Sigmoid colon (tissue), 7 donors: ENCODE data around the gene RAB37. TPM values are rescaled to one million over a fixed set of nuclear protein-coding genes. Genes with fewer than 3 reads are reported as not detected.

ENCODE experiments used
- DNase-seq: peaks from one replicate; pipeline ENCODE4 v3.0.0-alpha.2; 2019
- H3K27ac ChIP-seq, 4 donors: fragments of 200-600 bp; sonication (generic); one replicate each; pipeline ENCODE4 v1.5.1; 2016 to 2019; ENCODE audit warnings: mild to moderate bottlenecking in 1 of 4
- H3K27me3 ChIP-seq, 3 donors: fragments of 200-600 bp; sonication (generic); one replicate each; pipeline ENCODE4 v1.5.1; 2019; ENCODE audit warnings: mild to moderate bottlenecking in 1 of 3
- H3K36me3 ChIP-seq, 4 donors: fragments of 200-600 bp; sonication (generic); one replicate each; pipeline ENCODE4 v1.5.1; 2016 to 2019
- H3K4me1 ChIP-seq, 4 donors: fragments of 200-600 bp; sonication (generic); one replicate each; pipeline ENCODE4 v1.5.1; 2017 to 2019
- H3K4me3 ChIP-seq, 4 donors: fragments of 200-600 bp; sonication (generic); one replicate each; pipeline ENCODE4 v1.5.1; 2017 to 2019; ENCODE audit warnings: mild to moderate bottlenecking in 2 of 4, moderate library complexity in 1 of 4
- H3K9me3 ChIP-seq, 4 donors: fragments of 200-600 bp in 3 of 4; sonication (generic) in 3 of 4; one replicate each; pipeline versions ENCODE4 v1.5.1 to v1.6.1; 2013 to 2019
- EP300 ChIP-seq, 4 donors: sonication (generic); formaldehyde crosslinking; IDR thresholded peaks; one replicate each; pipeline ENCODE4 v1.6.1; 2017; ENCODE audit warnings: antibody characterized with exemption in 4 of 4
- POLR2A ChIP-seq, 2 donors: fragments of 450-650 bp; IDR thresholded peaks; one replicate each; pipeline ENCODE4 v1.6.1; 2016; ENCODE audit warnings: antibody characterized with exemption in 2 of 2, mild to moderate bottlenecking in 2 of 2, moderate library complexity in 2 of 2
- POLR2AphosphoS5 ChIP-seq, 4 donors: sonication (generic); formaldehyde crosslinking; IDR thresholded peaks; one replicate each; pipeline ENCODE4 v1.6.1; 2017; ENCODE audit warnings: antibody characterized with exemption in 4 of 4
- WGBS, 2 donors: extraction: QIAGEN DNeasy Blood & Tissue Kit; methylation state at CpG; one replicate each; pipeline ENCODE4 v1.1.7; 2013; 5-methylcytosine and 5-hydroxymethylcytosine counted together
- intact Hi-C: fragments of 100-400 bp; cut with DNase I; formaldehyde crosslinking; loops from one replicate; pipeline ENCODE4 v1.15.1; 2023
- polyA plus RNA-seq, 3 donors: library from polyadenylated mRNA; stranded (reverse); fragments of 200-250 nt; gene quantifications; one replicate each; pipeline ENCODE4 v1.2.3, GENCODE V29; 2013
- total RNA-seq, 4 donors: library from RNA; depleted of rRNA; stranded (reverse); fragments of >200 nt; gene quantifications; one replicate each; pipeline ENCODE4 v1.1.0, GENCODE V29; 2016
- TF ChIP-seq, protein P1 (sequence below), 4 experiments: fragments of 450-650 bp in 3 of 4; fragments of 200-600 bp in 1 of 4; IDR thresholded peaks; one replicate each; pipeline ENCODE4 v1.5.1; 2016 to 2019; ENCODE audit warnings: antibody characterized with exemption in 4 of 4, mild to moderate bottlenecking in 3 of 4, moderate library complexity in 2 of 4
- donor health status: healthy with polysubstance abuse.
- donor health status: Bipolar disorder and iron deficiency.
- donor health status: healthy.

Gene RAB37
- total and polyA plus RNA-seq, 7 donors: 0.54 to 28.8 (median 4.1) TPM

DNA sequence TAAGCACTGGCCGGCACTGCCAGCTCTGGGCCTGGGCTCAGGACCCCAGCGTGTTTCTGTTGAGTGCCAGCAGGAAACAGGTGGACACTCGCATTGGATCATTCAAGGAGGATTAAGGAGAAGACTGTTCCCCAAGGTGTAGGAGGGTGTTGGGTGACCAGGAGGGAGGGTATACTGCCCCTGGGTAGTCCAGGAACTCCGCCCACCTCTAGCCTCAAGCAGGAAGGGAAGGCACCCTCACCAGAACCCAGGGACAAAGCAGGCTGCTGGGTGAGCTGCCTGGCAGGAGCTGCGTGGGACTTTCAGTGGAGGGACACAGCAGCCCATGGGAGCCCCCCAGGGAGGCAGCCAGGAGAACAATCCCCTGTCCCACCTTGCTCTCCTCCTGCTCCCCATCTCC is 7.7 kb upstream of the RAB37 start:
- intact Hi-C loops: no loop called here
- no peak for DNase-seq
- H3K9me3 ChIP-seq: no peaks in the 10 kb centered on the region
- H3K4me3 ChIP-seq: no peak overlapping the region
- no peak overlapping the region for H3K27ac ChIP-seq
- H3K36me3 ChIP-seq: no peaks in the 10 kb centered on the region
- TF ChIP-seq, protein P1, sequence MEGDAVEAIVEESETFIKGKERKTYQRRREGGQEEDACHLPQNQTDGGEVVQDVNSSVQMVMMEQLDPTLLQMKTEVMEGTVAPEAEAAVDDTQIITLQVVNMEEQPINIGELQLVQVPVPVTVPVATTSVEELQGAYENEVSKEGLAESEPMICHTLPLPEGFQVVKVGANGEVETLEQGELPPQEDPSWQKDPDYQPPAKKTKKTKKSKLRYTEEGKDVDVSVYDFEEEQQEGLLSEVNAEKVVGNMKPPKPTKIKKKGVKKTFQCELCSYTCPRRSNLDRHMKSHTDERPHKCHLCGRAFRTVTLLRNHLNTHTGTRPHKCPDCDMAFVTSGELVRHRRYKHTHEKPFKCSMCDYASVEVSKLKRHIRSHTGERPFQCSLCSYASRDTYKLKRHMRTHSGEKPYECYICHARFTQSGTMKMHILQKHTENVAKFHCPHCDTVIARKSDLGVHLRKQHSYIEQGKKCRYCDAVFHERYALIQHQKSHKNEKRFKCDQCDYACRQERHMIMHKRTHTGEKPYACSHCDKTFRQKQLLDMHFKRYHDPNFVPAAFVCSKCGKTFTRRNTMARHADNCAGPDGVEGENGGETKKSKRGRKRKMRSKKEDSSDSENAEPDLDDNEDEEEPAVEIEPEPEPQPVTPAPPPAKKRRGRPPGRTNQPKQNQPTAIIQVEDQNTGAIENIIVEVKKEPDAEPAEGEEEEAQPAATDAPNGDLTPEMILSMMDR (IDR thresholded peaks at IDR 0.05): no peak
- TF ChIP-seq POLR2A (IDR thresholded peaks at IDR 0.05) (no peak), EP300 (IDR thresholded peaks at IDR 0.05) (no peak), POLR2AphosphoS5 (IDR thresholded peaks at IDR 0.05) (no peak)
- peaks cover 0 to 40% (median 9%) of the 10 kb centered on the region in 3 donors for H3K27me3 ChIP-seq
- WGBS, 2 donors: 94 to 95% methylated on average over 5 of the region's 5 CpGs
- H3K4me1 ChIP-seq: no peaks in the 10 kb centered on the region

DNA sequence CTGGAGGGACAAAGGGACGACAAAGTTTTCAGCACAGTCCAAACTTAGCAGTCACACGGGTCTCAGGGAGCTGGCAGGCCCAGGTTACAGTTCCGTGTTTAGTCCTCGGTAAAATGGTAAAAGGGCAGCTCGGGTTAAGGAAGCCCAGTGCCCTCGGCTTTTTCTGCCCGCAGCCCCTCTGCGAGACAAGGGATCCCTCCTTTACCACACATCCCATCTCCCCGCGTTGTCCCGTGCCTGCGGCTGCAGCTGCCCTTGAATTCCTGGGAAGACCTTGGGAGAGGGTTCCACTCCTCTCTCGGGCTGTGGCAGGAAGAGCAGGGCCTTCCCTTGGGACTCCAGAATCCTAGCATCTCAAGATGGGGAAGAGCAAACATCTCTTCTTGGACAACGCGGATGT is 7.2 kb upstream of the RAB37 start:
- no peaks in the 10 kb centered on the region for H3K9me3 ChIP-seq
- intact Hi-C loops: loop anchor here (10.0 kb wide), 1 partner anchor 165 kb away; the partner anchor contains the start of gene CD300H
- DNase-seq: no peak
- no peak for TF ChIP-seq EP300 (IDR thresholded peaks at IDR 0.05)
- TF ChIP-seq, protein P1 (IDR thresholded peaks at IDR 0.05): no peak
- no peak for TF ChIP-seq POLR2A (IDR thresholded peaks at IDR 0.05)
- TF ChIP-seq POLR2AphosphoS5 (IDR thresholded peaks at IDR 0.05): no peak
- H3K36me3 ChIP-seq: no peaks in the 10 kb centered on the region
- H3K27me3 ChIP-seq: peaks cover 0 to 42% (median 9%) of the 10 kb centered on the region in 3 donors
- H3K27ac ChIP-seq: no peak overlapping the region
- no peaks in the 10 kb centered on the region for H3K4me1 ChIP-seq
- no peak overlapping the region for H3K4me3 ChIP-seq
- 92 to 94% methylated on average over 15 of the region's 15 CpGs for WGBS, 2 donors

DNA sequence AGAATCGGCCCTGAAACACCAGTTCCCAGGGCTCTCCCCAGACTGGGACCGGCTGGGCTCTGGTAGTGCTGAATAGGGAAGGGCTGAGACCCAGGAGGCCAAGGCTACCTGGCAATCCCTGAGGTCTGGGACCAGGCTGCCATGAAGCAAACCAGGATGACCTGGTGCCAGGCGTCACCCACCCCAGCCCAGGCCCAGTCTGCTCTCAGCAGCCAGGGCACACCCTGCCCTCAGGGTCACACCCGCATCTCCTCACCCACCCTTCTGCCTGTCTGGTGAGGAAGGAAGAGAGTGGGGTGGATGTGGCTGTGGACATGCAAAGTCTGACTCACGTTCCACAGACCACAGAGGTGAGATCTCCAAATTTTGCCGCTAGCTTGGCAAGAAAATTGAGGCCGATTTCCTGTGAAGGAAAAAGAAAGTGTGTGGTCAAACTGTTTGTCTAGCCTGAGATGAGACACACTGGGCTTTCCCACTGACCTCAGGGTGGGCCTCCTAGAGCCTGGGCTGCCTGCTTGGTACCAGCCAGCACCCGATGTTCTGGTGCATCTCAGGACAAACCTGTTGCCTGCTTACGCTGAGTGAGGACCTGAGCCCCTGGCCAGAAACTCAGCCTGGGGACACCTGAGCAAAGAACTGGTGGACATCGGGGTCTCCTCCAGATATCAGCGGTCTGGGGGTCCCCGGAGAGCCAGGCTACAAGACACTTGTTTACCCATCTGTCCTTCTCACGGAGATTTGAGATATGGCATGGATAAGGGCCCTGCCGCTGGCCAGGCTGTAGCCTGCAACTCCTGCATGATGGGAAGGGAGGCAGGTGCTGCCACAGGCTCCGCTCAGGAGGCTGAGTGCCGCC is 6.3 kb upstream of the RAB37 start:
- WGBS, 2 donors: 74 to 75% methylated on average over 16 of the region's 16 CpGs
- Histone ChIP-seq H3K9me3 (no peaks in the 10 kb centered on the region), H3K4me3 (no peak overlapping the region), H3K4me1 (no peaks in the 10 kb centered on the region), H3K27me3 (peaks cover 0 to 50% (median 13%) of the 10 kb centered on the region in 3 donors), H3K27ac (no peak overlapping the region), H3K36me3 (no peaks in the 10 kb centered on the region)
- intact Hi-C loops: loop anchor here (10.0 kb wide), 1 partner anchor 166 kb away; the partner anchor contains the start of gene CD300H
- TF ChIP-seq POLR2A (IDR thresholded peaks at IDR 0.05): no peak
- no peak for TF ChIP-seq POLR2AphosphoS5 (IDR thresholded peaks at IDR 0.05)
- no peak for TF ChIP-seq EP300 (IDR thresholded peaks at IDR 0.05)
- TF ChIP-seq, protein P1 (IDR thresholded peaks at IDR 0.05): no peak
- DNase-seq: no peak

DNA sequence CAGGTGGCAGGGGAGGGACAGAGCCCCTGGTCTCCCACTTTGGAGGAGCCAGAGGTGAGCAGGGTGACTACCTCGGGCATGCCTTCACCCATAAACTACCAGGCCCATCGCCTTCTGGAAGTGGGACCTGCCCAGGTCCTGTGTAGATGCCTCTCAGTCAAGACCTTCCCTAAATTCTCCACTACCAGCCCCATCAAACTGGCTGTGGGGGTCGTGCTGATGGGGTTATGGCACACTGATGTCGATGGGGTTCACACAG is 5.8 kb upstream of the RAB37 start:
- TF ChIP-seq, protein P1 (IDR thresholded peaks at IDR 0.05): no peak
- TF ChIP-seq EP300 (IDR thresholded peaks at IDR 0.05): no peak
- no peak for TF ChIP-seq POLR2A (IDR thresholded peaks at IDR 0.05)
- no peak for TF ChIP-seq POLR2AphosphoS5 (IDR thresholded peaks at IDR 0.05)
- DNase-seq: no peak
- no peaks in the 10 kb centered on the region for H3K36me3 ChIP-seq
- H3K9me3 ChIP-seq: no peaks in the 10 kb centered on the region
- peaks cover 3 to 56% (median 13%) of the 10 kb centered on the region in 3 donors for H3K27me3 ChIP-seq
- H3K4me3 ChIP-seq: no peak overlapping the region
- 61 to 87% methylated on average over 4 of the region's 4 CpGs for WGBS, 2 donors
- peaks cover 0 to 2% (median 0%) of the 10 kb centered on the region in 4 donors for H3K4me1 ChIP-seq
- intact Hi-C loops: loop anchor here (10.0 kb wide), 1 partner anchor 166 kb away; the partner anchor contains the start of gene CD300H
- no peak overlapping the region for H3K27ac ChIP-seq
